Colon (tissue), 2 donors: ENCODE results near the gene LAMA2.
A peak's percentile ranks its signal among the peaks of the same experiment; 100 is the strongest.

ENCODE experiments used
- FAIRE-seq: peaks from 2 replicates; lab custom pipeline; 2012; peaks lifted over from hg19 to GRCh38; lab: Jason Lieb, UNC
- donor health status: control.
- donor health status: control.

The LAMA2 gene

DNA sequence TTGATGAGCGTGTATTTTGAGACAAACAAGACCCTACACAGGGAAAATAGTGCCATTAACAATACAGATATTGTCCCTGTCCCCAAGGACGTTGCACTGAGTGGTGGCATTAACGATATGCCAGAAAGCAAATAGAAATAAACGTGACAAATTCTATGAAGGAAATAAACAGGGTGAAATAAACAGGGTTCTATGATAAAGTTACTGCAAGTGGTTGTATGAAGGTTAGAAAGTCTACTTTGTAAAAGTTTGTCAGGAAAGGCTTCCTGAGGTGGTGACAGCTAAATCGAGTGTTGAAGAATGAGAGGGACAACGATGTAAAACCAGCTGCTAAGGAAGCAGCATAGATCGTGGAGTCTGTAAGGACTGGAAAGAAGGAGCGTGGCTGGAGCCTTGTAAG is 380.2 kb downstream of the LAMA2 start:
- FAIRE-seq: no peak

DNA sequence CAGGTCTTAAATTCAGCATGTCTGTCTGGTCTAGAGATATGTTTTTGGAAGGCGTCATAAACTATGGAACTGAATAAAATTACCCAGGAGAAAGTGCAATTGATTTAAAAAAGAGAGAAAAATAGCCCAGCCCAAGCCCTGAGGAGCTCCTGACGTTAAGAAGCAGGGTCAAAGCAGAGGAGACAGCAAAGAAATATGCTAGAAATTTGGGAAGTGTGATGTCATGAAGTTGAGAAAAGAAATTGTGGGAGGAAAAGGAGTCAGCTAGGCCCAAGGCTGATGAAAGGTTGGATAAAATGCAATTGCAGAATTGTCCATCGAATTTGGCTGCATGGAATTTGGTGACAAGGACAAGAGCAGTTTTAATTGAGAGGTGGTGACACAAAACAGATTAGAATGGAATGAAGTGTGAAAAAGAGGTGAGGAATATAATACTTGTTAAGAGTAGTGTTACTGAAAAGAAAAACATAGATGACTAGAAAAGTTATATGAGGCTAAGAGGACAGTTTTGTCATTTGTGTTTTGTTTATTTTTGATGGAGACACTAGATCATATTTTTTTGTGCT is 381.6 kb downstream of the LAMA2 start:
- FAIRE-seq: no peak

DNA sequence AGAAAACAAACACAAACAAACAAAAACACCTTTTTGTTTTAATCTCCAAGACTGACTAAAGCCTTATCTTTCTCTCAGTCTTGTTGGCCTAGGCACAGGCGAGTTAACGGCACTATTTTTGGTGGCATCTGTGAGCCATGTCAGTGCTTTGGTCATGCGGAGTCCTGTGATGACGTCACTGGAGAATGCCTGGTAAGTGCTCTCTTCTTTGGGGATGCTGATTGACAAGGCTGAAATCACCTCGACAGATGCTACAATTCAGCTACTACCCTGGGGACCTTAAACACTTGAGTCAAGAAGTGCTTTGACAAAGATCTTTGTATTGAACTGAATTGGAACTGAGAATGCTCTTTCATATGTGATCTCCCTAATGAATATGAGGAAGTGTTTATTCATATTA is 384.1 kb downstream of the LAMA2 start:
- no peak for FAIRE-seq

DNA sequence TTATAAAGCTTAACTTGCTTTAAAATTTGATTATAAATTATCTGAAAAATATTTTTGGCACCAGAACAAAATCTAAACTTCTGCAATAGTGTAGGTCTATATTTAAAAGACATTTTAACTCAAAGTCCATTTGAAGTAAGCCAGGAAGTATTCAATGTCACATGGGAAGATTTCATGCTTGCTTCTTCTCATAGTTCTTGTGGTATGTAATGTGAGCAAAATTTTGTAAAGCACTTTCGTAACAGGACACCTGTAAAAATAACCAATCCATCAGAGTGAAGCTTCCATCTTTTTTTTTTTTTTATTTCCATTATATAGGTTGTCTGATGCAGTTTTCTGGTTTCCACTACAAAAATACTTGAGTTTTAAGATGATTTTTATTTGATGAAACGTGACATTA is 386.1 kb downstream of the LAMA2 start:
- FAIRE-seq: no peak

DNA sequence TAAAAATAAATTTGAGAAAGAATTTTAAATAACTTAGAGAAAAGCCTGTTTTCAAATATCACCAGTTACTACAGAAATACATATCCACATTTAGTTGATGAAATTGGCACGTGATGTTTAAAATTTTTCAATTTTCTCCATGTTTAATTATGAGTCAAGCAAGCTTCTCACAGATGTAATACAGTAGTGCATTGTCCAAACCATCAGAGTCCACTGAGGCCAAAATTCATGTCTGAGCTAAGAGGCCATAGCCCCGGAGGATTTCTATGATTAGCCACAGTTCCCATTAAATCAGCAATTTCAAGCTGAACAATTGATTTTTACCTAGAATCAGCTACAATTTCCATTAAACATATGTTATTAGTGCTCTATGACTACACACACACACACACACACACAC is 387.0 kb downstream of the LAMA2 start:
- FAIRE-seq: no peak

DNA sequence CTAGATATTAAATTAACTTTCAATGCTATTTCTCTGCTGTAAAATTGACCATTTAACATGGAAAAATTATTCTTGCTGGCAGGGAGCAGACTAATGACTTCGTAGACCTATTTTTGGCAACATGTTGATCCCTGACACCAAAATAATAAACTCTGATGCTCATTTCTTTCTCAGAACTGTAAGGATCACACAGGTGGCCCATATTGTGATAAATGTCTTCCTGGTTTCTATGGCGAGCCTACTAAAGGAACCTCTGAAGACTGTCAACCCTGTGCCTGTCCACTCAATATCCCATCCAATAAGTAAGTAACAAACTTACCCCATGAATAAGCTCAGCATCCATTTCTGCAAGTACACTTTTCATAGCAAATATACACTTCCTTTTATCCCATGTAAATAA is 387.5 kb downstream of the LAMA2 start:
- no peak for FAIRE-seq

DNA sequence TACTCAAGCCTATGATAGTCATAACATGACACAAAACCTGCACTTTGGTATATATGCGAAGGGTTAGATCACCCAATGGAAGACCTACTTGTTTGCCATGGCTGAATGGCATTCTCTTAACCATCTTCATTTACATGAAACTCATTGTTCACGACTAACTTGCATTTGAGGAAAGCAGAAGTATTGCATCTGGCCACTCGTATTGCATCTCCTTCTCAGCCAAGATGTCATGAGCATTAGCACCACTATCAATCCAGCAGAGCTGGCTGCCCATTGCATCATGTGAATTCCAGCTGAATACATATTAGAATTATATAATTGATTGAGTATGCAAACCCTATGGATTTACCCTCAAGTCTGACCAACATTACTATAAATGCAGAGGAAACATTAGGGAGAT is 390.2 kb downstream of the LAMA2 start:
- FAIRE-seq: no peak

DNA sequence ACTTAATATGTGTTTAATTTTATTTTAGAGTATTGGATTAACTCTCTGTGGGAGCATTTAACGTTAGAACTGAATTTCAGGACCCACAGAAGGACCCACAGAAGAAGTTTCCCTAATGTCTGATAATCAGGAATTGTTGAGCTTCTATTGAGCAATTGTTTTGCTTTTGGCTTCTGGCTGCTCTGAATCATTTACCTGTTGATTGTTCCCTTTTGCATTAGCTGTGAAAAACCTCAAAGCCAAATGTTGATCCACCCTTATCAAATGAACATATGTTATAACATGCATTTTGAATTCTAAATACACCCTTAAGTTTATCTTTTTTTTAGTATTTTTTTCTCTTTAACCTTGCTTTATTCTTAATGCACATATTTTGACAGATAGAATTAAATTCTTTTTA is 393.5 kb downstream of the LAMA2 start:
- FAIRE-seq: peak; percentile 55

DNA sequence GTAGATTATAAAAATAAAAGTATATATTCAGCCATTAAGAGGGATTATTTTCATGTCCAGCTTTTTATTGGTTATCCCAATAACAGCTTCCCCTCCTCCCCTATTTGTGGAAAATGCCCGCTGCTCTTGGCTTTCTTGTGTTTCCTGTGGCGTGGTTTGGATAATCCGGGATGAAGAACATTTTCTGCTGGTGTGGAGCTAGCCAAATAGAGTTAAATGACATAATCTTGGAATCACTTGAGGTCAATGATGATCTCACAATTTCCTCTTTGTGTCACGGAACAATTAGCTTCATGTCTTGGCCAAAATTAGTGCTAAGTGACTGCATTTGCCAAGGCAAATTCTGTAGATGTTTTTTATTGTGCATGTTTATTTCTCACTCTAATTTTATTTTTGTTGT is 394.0 kb downstream of the LAMA2 start:
- FAIRE-seq: no peak

DNA sequence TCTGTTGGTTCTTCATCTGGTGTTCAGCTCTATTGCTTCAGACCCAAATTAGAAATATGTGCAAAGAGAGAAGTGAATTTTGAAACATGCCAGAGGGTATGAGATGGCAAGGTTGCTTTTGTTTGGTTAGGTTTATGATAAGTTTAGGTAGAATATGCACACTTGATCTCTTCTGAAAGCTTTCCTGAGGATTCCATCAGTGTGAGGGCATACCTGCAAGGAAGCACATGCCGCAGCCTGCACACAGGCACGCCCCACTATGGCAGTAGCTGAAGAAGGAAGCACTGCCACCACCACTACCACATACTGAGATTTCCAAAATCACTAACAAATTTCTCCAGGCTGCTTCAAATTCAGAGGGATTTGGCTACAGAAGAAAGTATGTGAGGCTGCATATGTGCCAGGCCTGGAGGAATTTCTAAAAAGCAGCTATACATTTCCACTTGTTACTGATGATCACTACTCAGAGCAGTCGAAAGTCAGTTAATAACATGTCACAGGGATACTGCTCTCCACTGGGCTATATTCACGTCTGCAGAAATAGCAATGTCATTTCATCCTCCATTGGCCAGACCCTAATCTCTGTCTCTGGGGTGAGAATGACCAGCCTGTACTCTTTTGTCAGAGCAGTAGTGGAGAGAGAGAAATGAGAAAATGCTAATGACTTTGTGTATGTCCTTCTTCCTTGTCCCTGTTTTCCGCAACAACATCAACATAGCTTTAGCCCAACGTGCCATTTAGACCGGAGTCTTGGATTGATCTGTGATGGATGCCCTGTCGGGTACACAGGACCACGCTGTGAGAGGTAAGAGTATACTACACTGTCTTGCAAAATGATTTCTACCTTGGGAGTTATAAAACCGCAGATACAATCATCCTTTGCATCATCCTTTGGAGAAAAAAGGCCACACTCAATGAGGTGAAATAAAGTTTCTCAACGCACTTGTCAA is 396.7 kb downstream of the LAMA2 start:
- no peak for FAIRE-seq

DNA sequence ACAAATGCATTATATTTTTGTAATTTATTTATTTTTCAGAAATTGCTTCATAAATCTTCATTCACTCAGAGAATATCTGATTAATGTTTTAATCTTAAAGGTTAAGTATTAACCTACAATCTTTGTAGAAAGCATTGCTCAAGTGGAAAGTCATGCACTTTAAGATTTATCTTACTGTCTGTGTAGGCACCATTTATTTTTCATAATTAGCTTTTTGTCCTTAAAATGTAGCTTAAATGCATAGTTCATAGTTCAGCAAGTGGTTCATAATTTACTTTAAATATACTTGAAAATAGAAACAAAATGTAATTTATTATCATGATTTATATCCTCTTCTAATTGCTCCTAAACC is 397.3 kb downstream of the LAMA2 start:
- FAIRE-seq: no peak

DNA sequence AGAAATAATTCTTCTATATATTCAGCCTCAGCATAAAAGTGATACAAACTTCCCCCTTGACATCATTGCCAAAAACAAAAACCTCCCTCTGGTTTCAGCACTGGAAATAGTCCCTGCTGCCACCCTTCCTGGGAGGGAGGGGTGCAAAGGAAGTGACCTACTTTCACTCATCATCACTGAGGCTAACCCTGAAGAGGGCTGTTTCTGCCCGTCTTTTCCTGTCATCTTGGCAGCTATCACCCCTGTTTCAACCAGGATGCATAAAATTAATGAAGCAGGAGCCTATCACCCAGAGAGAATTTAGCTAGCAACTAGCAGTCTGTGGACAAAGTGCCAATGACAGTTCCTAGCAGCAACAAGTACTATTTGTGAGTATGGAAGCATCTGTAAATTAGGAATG is 397.8 kb downstream of the LAMA2 start:
- no peak for FAIRE-seq

DNA sequence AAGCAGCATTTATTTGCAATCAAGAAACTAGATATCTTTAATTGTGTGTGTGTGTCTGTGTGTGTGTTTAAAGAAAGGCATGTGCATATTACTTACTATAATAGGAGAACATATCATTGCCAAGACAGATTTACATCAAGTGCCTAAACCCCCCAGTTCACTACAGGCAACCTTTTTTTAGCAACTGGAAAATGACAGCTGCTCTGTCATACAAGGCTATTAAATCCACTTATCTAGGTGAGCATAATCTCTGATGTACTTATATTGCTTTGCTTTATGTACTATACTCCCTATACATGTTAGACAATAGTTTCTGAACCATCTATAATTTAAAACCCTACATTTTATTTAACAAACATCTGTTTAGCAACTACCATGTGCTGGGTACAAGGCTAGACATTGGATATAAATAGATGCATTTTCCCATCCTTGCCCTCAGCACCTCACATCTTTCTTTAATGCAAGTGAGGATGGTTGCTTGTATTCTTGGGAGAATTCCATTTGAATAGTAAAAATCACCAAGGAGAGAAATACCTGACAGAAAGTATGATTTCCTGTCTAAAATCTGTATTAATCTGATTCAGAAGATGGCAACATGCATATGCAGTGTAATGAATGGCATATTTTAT is 398.3 kb downstream of the LAMA2 start:
- FAIRE-seq: no peak

DNA sequence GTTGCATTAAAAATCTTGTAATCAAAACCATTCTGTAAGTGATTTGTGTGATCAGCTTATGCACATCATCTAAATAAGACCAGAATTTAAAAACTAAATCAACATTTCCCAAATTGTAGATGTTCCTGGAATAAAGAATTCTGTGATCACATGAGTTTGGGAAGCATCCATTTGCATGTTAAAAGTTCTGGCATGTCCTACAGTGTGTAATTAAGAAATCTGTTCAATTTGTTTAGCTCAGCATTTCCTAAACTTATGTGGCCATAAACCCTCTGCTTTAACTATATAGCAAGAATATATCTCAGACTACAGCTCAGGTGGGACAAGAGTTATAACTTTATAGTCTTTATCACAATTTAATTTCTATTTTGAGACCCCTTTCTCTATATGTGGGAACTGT is 399.1 kb downstream of the LAMA2 start:
- no peak for FAIRE-seq

DNA sequence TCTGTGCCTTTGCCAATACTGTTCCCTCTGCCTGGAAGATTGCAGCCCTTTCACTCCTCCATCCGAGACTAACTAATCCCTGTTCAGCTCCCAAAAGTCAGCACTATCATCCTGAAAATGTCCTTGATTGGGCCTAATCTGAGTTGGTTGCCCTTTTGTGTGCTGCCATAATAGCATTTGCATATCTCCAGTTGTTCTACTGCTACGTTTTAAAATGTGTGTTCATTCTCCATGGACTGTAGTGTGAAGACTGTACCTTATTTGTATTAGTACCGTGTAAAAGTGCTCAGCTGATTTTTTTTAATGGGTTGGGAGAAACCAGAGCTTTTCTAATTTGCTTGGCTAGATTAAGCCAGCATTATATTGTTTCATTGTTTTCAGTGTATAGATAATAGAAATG is 401.3 kb downstream of the LAMA2 start:
- FAIRE-seq: no peak

DNA sequence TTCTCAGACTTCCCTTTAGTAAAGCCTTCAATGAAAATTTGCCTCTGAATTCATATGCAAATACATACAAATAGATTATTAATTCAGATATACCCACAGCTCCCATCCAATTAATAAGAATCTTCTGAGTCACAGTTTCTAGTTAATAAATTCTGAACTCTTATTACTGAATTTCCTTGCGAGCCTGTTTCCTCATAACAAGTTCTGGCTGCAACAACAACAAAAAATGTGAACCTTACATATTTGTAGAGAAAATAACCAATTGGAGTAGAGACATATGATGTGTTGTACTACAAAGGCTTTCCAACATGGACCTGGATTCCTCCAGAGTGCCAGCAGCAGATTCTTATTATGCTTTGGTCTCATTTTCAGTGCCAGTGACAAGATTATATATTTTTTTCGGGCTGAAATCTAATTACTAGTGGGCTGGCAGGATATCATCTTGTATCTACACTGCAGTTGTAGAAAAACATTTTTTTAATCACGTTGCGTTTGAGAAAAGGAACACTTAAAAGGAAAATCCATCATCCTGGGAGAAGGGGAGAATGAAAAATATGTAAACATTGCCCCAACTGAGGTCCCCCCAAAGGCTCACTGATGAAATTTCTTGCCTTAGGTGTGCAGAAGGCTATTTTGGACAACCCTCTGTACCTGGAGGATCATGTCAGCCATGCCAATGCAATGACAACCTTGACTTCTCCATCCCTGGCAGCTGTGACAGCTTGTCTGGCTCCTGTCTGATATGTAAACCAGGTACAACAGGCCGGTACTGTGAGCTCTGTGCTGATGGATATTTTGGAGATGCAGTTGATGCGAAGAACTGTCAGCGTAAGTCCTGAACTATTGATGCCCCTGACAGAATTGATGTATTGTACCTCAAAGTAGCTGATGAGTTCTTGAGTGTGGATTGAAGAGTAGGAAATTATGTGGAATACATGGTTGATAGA is 404.6 kb downstream of the LAMA2 start:
- FAIRE-seq: no peak

DNA sequence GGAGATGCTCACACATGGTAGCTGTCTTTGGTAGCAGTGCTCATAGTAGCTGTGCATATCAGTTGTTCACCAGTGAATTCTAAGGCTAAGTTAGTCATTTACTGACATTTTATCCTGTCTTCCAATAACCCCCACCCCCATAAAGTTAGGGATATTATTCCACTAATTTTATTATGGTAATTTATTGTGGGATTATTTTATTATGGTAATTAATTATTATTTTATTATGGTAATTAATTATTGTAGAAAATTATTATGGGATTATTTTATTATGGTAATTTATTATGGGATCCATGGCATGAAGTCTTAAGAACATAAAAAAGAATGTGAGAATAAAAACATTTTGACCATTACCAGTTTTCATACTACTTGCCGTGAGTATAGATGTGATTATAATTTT is 406.5 kb downstream of the LAMA2 start:
- FAIRE-seq: peak; percentile 72

DNA sequence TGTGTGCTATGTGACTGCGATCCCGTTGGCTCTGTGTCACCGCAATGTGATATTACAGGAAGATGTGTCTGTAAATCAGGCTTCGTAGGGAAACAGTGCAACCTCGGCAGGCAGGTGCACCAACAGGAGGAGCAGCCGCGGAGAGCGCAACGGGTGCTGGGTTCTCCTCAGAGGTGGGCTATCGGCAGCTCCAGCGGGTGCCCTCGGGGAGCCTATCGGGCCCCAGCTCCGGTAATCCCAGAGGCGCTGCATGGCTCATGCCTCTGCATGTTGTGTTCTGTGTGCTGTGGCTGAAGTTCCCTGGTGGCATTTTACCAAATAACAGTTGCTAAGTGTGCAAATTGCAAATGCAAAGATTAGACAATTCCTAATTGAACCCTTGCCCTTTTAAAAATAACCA is 409.9 kb downstream of the LAMA2 start:
- no peak for FAIRE-seq

DNA sequence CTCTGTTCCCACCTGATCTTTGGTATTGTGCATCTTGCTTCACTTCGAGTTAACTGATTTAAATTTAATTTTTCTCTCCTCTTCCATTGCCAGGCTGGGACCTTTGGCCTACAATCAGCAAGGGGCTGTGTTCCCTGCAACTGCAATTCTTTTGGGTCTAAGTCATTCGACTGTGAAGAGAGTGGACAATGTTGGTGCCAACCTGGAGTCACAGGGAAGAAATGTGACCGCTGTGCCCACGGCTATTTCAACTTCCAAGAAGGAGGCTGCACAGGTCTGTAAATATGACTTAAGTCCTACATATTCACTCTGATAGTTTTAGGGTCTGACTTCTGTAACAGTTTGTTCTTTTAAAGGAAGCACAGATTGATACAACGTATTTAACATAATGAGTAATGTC is 414.7 kb downstream of the LAMA2 start:
- FAIRE-seq: no peak

DNA sequence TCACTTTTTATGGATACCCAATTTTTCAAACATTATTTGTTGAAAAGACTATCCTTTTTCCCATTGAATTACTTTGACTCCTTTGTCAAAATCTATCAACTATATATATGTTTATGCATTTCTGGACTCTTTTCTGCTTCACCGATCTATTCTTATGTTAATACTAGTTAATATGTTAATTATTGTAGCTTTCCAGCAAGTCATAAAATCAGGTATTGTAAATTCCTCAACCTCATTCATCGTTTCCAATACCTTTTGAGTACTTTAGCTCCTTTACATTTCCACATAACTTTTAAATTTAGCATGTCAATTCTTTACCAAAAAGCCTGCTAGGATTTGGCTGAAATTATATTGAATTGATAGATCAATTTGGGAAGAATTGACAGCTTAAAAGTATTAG is 419.7 kb downstream of the LAMA2 start:
- FAIRE-seq: no peak

DNA sequence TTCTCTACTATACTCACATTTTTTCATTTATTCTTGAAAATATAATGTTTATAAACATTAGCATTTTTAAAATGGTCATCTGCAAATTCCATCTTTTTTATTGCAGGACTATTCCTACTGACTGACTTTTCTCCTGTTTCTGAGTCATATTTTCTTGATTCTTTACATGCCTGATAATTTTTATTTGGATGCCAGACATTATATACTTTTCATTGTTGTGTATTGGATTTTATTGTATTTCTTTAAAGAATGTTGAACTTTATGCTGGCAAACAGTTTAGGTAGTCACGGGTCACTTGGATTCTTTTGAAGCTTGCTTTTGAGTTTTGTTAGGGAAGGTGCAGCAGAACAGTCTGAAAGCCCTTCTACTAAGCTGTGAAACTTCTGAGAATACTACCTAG is 423.9 kb downstream of the LAMA2 start:
- FAIRE-seq: no peak

DNA sequence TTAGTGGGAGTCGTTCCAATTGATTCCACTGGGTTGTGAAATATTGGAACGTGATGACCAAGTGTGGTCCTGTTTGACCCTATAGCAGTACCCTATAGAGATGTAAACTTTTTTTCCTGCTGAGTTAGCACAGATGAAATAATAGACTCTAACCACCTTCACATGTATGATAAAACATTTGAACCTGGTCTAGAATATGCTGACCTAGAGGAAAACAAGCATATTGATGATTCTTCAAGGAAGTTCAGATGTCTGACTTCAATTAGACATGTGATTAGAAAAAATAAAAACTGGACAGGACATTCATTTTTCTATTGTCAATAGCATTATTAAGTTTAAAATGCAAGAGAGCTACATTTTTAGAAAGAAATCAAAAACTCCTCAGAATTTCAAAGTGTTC is 424.9 kb downstream of the LAMA2 start:
- FAIRE-seq: no peak
